Neural progenitor cell (in vitro differentiated cells): ENCODE measurements around the gene AP5Z1. TPM values are rescaled to one million over a fixed set of nuclear protein-coding genes. Genes with fewer than 3 reads are reported as not detected.

ENCODE experiments used
- DNase-seq: peaks from one replicate; pipeline ENCODE4 v3.0.0-alpha.2; 2016; ENCODE audit warnings: low spot score
- H2AFZ ChIP-seq: fragments of 200-600 bp; sonication (generic); replicated peaks from 2 replicates; pipeline ENCODE4 v1.6.1; 2016; ENCODE audit warnings: antibody characterized with exemption
- H3F3A ChIP-seq: fragments of 200-600 bp; sonication (generic); 2 replicates; pipeline ENCODE4 v1.6.1; 2016; ENCODE audit warnings: antibody characterized with exemption, low read depth
- H3K27ac ChIP-seq: fragments of 200-600 bp; sonication (generic); 2 replicates; pipeline ENCODE4 v1.5.1; 2016; ENCODE audit warnings: mild to moderate bottlenecking
- H3K27me3 ChIP-seq: fragments of 200-600 bp; sonication (generic); 2 replicates; pipeline ENCODE4 v1.6.1; 2016; ENCODE audit warnings: mild to moderate bottlenecking, moderate library complexity
- H3K36me3 ChIP-seq: fragments of 200-600 bp; sonication (generic); 2 replicates; pipeline ENCODE4 v1.5.1; 2016
- H3K4me1 ChIP-seq: fragments of 200-600 bp; sonication (generic); 2 replicates; pipeline ENCODE4 v1.6.1; 2016; ENCODE audit warnings: mixed run types
- H3K4me2 ChIP-seq: fragments of 200-600 bp; sonication (generic); 2 replicates; pipeline ENCODE4 v1.6.1; 2016
- H3K4me3 ChIP-seq: fragments of 200-600 bp; sonication (generic); 2 replicates; pipeline ENCODE4 v1.5.1; 2016
- H3K79me2 ChIP-seq: fragments of 200-600 bp; sonication (generic); 2 replicates; pipeline ENCODE4 v1.6.1; 2016; ENCODE audit warnings: low read depth
- H3K9ac ChIP-seq: fragments of 200-600 bp; sonication (generic); 2 replicates; pipeline ENCODE4 v1.6.1; 2016
- H3K9me3 ChIP-seq: fragments of 200-600 bp; sonication (generic); 2 replicates; pipeline ENCODE4 v1.5.1; 2016; ENCODE audit warnings: low read depth
- H4K20me1 ChIP-seq: fragments of 200-600 bp; sonication (generic); 2 replicates; pipeline ENCODE4 v1.6.1; 2016; ENCODE audit warnings: low read depth
- H3K27ac Mint-ChIP-seq: 3 replicates; pipeline ENCODE4 v1.8.0; 2021; ENCODE audit warnings: mixed read lengths
- H3K27me3 Mint-ChIP-seq: 2 replicates; pipeline ENCODE4 v1.8.0; 2022; ENCODE audit warnings: low read depth, mild to moderate bottlenecking, inconsistent platforms, moderate library complexity, mixed read lengths; ENCODE audit not compliant: insufficient read depth
- H3K36me3 Mint-ChIP-seq: 3 replicates; pipeline ENCODE4 v1.8.0; 2021; ENCODE audit warnings: mixed read lengths
- H3K4me1 Mint-ChIP-seq: 3 replicates; pipeline ENCODE4 v1.8.0; 2021; ENCODE audit warnings: mixed read lengths
- H3K4me3 Mint-ChIP-seq: 3 replicates; pipeline ENCODE4 v1.8.0; 2021; ENCODE audit warnings: mild to moderate bottlenecking, moderate library complexity, mixed read lengths
- H3K9me3 Mint-ChIP-seq: 3 replicates; pipeline ENCODE4 v1.8.0; 2020; ENCODE audit warnings: mixed read lengths
- EZH2 ChIP-seq: fragments of 200-600 bp; sonication (generic); IDR thresholded peaks from 2 replicates; pipeline ENCODE4 v1.6.1; 2017; ENCODE audit warnings: antibody characterized with exemption, mild to moderate bottlenecking, moderate library complexity
- EZH2phosphoT487 ChIP-seq: fragments of 200-600 bp; sonication (generic); IDR thresholded peaks from 2 replicates; pipeline ENCODE4 v1.6.1; 2017; ENCODE audit warnings: antibody characterized with exemption
- total RNA-seq: library from RNA; depleted of rRNA; stranded (reverse); fragments of >200 nt; gene quantifications from 2 replicates; pipeline ENCODE4 v1.2.3, GENCODE V29; 2015; ENCODE audit warnings: low replicate concordance
- TF ChIP-seq, protein P1 (sequence below): fragments of 200-600 bp; sonication (generic); IDR thresholded peaks from 2 replicates; pipeline ENCODE4 v1.5.1; 2017; ENCODE audit warnings: antibody characterized with exemption, mild to moderate bottlenecking

Gene AP5Z1
- total RNA-seq, 1 donor from 2014 or later, result 8.3 TPM

GRCh38 chr7:4768597-4769569, 6.5 kb upstream of the AP5Z1 start:
- TF ChIP-seq, protein P1, sequence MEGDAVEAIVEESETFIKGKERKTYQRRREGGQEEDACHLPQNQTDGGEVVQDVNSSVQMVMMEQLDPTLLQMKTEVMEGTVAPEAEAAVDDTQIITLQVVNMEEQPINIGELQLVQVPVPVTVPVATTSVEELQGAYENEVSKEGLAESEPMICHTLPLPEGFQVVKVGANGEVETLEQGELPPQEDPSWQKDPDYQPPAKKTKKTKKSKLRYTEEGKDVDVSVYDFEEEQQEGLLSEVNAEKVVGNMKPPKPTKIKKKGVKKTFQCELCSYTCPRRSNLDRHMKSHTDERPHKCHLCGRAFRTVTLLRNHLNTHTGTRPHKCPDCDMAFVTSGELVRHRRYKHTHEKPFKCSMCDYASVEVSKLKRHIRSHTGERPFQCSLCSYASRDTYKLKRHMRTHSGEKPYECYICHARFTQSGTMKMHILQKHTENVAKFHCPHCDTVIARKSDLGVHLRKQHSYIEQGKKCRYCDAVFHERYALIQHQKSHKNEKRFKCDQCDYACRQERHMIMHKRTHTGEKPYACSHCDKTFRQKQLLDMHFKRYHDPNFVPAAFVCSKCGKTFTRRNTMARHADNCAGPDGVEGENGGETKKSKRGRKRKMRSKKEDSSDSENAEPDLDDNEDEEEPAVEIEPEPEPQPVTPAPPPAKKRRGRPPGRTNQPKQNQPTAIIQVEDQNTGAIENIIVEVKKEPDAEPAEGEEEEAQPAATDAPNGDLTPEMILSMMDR, result no peak
- no peak for TF ChIP-seq EZH2
- no peak for TF ChIP-seq EZH2phosphoT487
- peaks cover 4% of the 10 kb centered on the region for H3K36me3 Mint-ChIP-seq
- Histone ChIP-seq H3K4me3 (no peak overlapping the region), H4K20me1 (peaks cover 4% of the 10 kb centered on the region), H3F3A (no peaks in the 10 kb centered on the region), H3K36me3 (no peaks in the 10 kb centered on the region), H3K9me3 (no peaks in the 10 kb centered on the region), H2AFZ (no peak overlapping the region), H3K27me3 (no peaks in the 10 kb centered on the region), H3K4me2 (no peak overlapping the region), H3K79me2 (no peaks in the 10 kb centered on the region), H3K27ac (no peak overlapping the region), H3K9ac (no peak overlapping the region), H3K4me1 (no peaks in the 10 kb centered on the region)
- H3K4me3 Mint-ChIP-seq, result no peak overlapping the region
- DNase-seq, result no peak
- no peak overlapping the region for H3K27ac Mint-ChIP-seq
- H3K27me3 Mint-ChIP-seq, result peaks cover 5% of the 10 kb centered on the region
- no peaks in the 10 kb centered on the region for H3K9me3 Mint-ChIP-seq
- no peaks in the 10 kb centered on the region for H3K4me1 Mint-ChIP-seq

DNA sequence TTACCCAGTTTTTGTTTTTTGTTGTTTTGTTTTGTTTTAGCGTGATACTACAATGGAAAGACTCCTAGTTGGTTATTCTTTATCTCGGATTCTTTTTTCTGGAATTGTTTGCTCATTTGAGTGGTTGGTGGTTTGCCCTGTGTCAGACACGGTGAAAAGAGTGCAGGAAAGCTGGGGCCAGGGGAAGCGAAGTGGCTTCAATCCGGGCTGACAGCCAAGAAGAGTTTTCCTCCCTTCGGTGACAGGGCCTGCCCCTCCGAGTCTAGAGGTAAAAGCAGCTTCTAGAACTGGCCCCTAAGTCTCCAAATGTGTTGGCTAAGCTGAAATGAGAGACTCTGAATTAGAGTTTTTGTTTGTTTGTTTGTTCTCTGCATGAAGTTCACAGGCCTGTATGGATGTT, 5.7 kb upstream of the AP5Z1 start:
- H4K20me1 ChIP-seq, result peaks cover 4% of the 10 kb centered on the region
- H3K27ac Mint-ChIP-seq, result no peak overlapping the region
- peaks cover 6% of the 10 kb centered on the region for H3K4me1 Mint-ChIP-seq

GRCh38 chr7:4770886-4771285, 4.5 kb upstream of the AP5Z1 start:
- no peak overlapping the region for H3K9ac ChIP-seq
- H3K27ac ChIP-seq, result no peak overlapping the region
- no peaks in the 10 kb centered on the region for H3K9me3 ChIP-seq
- H3K9me3 Mint-ChIP-seq, result no peaks in the 10 kb centered on the region
- H3K4me3 Mint-ChIP-seq, result no peak overlapping the region
- H3K27me3 Mint-ChIP-seq, result peaks cover 6% of the 10 kb centered on the region
- H3K4me1 Mint-ChIP-seq, result peaks cover 10% of the 10 kb centered on the region
- DNase-seq, result no peak
- H3K4me2 ChIP-seq, result no peak overlapping the region
- H3K27me3 ChIP-seq, result no peaks in the 10 kb centered on the region
- peaks cover 3% of the 10 kb centered on the region for H3K79me2 ChIP-seq
- H3K36me3 Mint-ChIP-seq, result no peaks in the 10 kb centered on the region
- H2AFZ ChIP-seq, result no peak overlapping the region
- H4K20me1 ChIP-seq, result peaks cover 4% of the 10 kb centered on the region
- H3K4me1 ChIP-seq, result peaks cover 5% of the 10 kb centered on the region
- no peak overlapping the region for H3K27ac Mint-ChIP-seq
- no peak overlapping the region for H3K4me3 ChIP-seq
- TF ChIP-seq EZH2, result no peak
- no peak for TF ChIP-seq EZH2phosphoT487
- TF ChIP-seq, protein P1, result no peak
- no peaks in the 10 kb centered on the region for H3K36me3 ChIP-seq
- no peaks in the 10 kb centered on the region for H3F3A ChIP-seq

More for the DNA sequence above, 5.7 kb upstream of the AP5Z1 start:
- no peaks in the 10 kb centered on the region for H3K36me3 ChIP-seq
- no peaks in the 10 kb centered on the region for H3K27me3 ChIP-seq
- H3K4me2 ChIP-seq, result no peak overlapping the region
- peaks cover 3% of the 10 kb centered on the region for H3K4me1 ChIP-seq
- H3K4me3 ChIP-seq, result no peak overlapping the region
- H3K79me2 ChIP-seq, result no peaks in the 10 kb centered on the region
- H2AFZ ChIP-seq, result no peak overlapping the region
- no peak overlapping the region for H3K4me3 Mint-ChIP-seq
- peaks cover 2% of the 10 kb centered on the region for H3K36me3 Mint-ChIP-seq
- no peaks in the 10 kb centered on the region for H3K9me3 Mint-ChIP-seq
- no peaks in the 10 kb centered on the region for H3K9me3 ChIP-seq
- H3K27ac ChIP-seq, result no peak overlapping the region
- no peak overlapping the region for H3K9ac ChIP-seq
- DNase-seq, result no peak
- H3K27me3 Mint-ChIP-seq, result peaks cover 5% of the 10 kb centered on the region
- no peaks in the 10 kb centered on the region for H3F3A ChIP-seq
- TF ChIP-seq EZH2phosphoT487, result no peak
- TF ChIP-seq, protein P1, result no peak
- no peak for TF ChIP-seq EZH2
